ENCODE results near the gene OR52E5.

DNA sequence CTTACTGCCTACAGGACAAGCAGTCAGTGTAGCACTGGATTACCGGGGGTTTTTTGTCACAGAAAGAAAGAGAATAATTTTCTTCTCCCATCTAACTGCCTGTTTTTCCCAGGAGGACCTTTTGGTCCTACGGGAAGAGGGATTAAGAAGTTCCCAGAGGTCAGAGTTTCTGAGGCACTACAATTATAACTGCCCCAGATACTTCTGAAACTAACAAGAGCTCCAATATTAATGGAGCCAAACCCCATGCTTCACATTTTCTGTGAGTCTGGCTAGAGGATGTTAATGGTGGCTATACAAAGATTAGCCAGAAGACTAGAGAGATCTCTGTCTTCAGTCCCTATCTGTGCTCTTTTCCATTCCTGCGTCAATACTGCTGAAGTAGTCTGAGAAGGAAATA lies 48.9 kb downstream of the OR52E5 start, which contains the start of gene OR56A3:
- TF ChIP-seq, protein P1, sequence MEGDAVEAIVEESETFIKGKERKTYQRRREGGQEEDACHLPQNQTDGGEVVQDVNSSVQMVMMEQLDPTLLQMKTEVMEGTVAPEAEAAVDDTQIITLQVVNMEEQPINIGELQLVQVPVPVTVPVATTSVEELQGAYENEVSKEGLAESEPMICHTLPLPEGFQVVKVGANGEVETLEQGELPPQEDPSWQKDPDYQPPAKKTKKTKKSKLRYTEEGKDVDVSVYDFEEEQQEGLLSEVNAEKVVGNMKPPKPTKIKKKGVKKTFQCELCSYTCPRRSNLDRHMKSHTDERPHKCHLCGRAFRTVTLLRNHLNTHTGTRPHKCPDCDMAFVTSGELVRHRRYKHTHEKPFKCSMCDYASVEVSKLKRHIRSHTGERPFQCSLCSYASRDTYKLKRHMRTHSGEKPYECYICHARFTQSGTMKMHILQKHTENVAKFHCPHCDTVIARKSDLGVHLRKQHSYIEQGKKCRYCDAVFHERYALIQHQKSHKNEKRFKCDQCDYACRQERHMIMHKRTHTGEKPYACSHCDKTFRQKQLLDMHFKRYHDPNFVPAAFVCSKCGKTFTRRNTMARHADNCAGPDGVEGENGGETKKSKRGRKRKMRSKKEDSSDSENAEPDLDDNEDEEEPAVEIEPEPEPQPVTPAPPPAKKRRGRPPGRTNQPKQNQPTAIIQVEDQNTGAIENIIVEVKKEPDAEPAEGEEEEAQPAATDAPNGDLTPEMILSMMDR (conservative IDR thresholded peaks at IDR 0.05) = no peak
- TF ChIP-seq ZFX (IDR thresholded peaks at IDR 0.05) = no peak

Data from C4-2B (cell line).